CD4-positive, alpha-beta T cell (primary cell): ENCODE measurements around the gene TMEM176A. TPM values are rescaled to one million over a fixed set of nuclear protein-coding genes. Genes with fewer than 3 reads are reported as not detected.

Experiments
- ATAC-seq: fragments of 200-7000 bp; cut with Tn5 transposase; one replicate; pipeline ENCODE4 v1.10.0; 2022; ENCODE audit warnings: mild to moderate bottlenecking; ENCODE audit not compliant: poor library complexity
- CTCF ChIA-PET: fragments of 350-600 bp; sonication (Branson Sonifier 250); formaldehyde crosslinking; loops from one replicate; lab custom pipeline; 2021; ENCODE audit warnings: antibody characterized with exemption, inconsistent platforms; lab: Charles Lee
- POLR2A ChIA-PET: fragments of 350-600 bp; sonication (Branson Sonifier 250); formaldehyde crosslinking; loops from one replicate; lab custom pipeline; 2021; ENCODE audit warnings: antibody characterized with exemption, inconsistent platforms; lab: Charles Lee
- DNase-seq, 14 experiments: peaks; one replicate each; pipeline ENCODE4 v3.0.0-alpha.2; 2013 to 2020; ENCODE audit warnings: mixed read lengths in 2 of 14
- H3K27ac ChIP-seq, 2 donors: one replicate each; pipeline versions ENCODE4 v1.5.1 to v1.7.0; 2013; ENCODE audit warnings: low read length in 2 of 2, low read depth in 1 of 2, mild to moderate bottlenecking in 1 of 2
- H3K27me3 ChIP-seq, 2 experiments: 1 replicate in 1 of 2; 2 replicates in 1 of 2; pipeline versions ENCODE4 v1.6.1 to v1.7.0; 2013; ENCODE audit warnings: low read length in 2 of 2, control low read depth in 1 of 2, mild to moderate bottlenecking in 1 of 2, moderate library complexity in 1 of 2; ENCODE audit not compliant: insufficient read depth in 2 of 2, control insufficient read depth in 1 of 2
- H3K36me3 ChIP-seq: one replicate; pipeline ENCODE4 v1.6.1; 2013; ENCODE audit warnings: low read length, control low read depth; ENCODE audit not compliant: insufficient read depth
- H3K4me1 ChIP-seq: one replicate; pipeline ENCODE4 v1.6.1; 2013; ENCODE audit warnings: low read length, control low read depth; ENCODE audit not compliant: insufficient read depth
- H3K4me3 ChIP-seq: one replicate; pipeline ENCODE4 v1.5.1; 2013; ENCODE audit warnings: mild to moderate bottlenecking, low read length, moderate library complexity
- H3K9me3 ChIP-seq, 2 experiments: 1 replicate in 1 of 2; 2 replicates in 1 of 2; pipeline versions ENCODE4 v1.6.1 to v1.7.0; 2013; ENCODE audit warnings: low read length in 2 of 2, mild to moderate bottlenecking in 2 of 2, control low read depth in 1 of 2, moderate library complexity in 1 of 2; ENCODE audit not compliant: control insufficient read depth in 1 of 2, insufficient read depth in 1 of 2
- H3K27ac Mint-ChIP-seq: one replicate; pipeline ENCODE4 v1.8.0; 2020; ENCODE audit warnings: mixed read lengths
- H3K27me3 Mint-ChIP-seq: one replicate; pipeline ENCODE4 v1.8.0; 2021; ENCODE audit warnings: mixed read lengths
- H3K36me3 Mint-ChIP-seq: one replicate; pipeline ENCODE4 v1.8.0; 2021; ENCODE audit warnings: low read depth, mixed read lengths
- H3K4me1 Mint-ChIP-seq: one replicate; pipeline ENCODE4 v1.8.0; 2021; ENCODE audit warnings: low read depth, mixed read lengths
- H3K4me3 Mint-ChIP-seq: one replicate; pipeline ENCODE4 v1.8.0; 2020; ENCODE audit warnings: mild to moderate bottlenecking, mixed read lengths
- H3K9me3 Mint-ChIP-seq: one replicate; pipeline ENCODE4 v1.8.0; 2020; ENCODE audit warnings: mixed read lengths
- intact Hi-C, 2 experiments: fragments of 100-400 bp; cut with DNase I in 1 of 2; cut with micrococcal nuclease in 1 of 2; formaldehyde crosslinking; loops; one replicate each; pipeline versions ENCODE4 v1.15.1 to v1.9.0; 2023 to 2025; cut with DNase I, micrococcal nuclease
- total RNA-seq, 174 experiments: library from RNA in 2 of 174; stranded (reverse) in 2 of 174; gene quantifications; one replicate each; pipeline ENCODE4 v1.2.3 and lab custom pipeline; 2021 to 2026
- TF ChIP-seq, protein P1 (sequence below): fragments of 200-600 bp; IDR thresholded peaks from one replicate; pipeline ENCODE4 v1.8.0; 2022; ENCODE audit warnings: antibody characterized with exemption, mild to moderate bottlenecking

Gene TMEM176A
- total RNA-seq, 2 experiments from 2014 or later: not detected

- ATAC-seq: no peak
- POLR2A ChIA-PET: no interaction called here
- peaks cover 38% of the 10 kb centered on the region for H3K27me3 Mint-ChIP-seq
Measured at GRCh38 chr7:150835019-150835418, 34.5 kb downstream of the TMEM176A start.

GRCh38 chr7:150835702-150836280 lies 35.2 kb downstream of the TMEM176A start:
- H3K9me3 ChIP-seq: no peaks in the 10 kb centered on the region
- H3K27ac Mint-ChIP-seq: no peak overlapping the region
- H3K4me1 Mint-ChIP-seq: no peaks in the 10 kb centered on the region
- no peak overlapping the region for H3K27ac ChIP-seq
- H3K36me3 Mint-ChIP-seq: no peaks in the 10 kb centered on the region
- peaks cover 31% of the 10 kb centered on the region for H3K27me3 Mint-ChIP-seq
- no peak overlapping the region for H3K4me3 ChIP-seq
- TF ChIP-seq, protein P1, sequence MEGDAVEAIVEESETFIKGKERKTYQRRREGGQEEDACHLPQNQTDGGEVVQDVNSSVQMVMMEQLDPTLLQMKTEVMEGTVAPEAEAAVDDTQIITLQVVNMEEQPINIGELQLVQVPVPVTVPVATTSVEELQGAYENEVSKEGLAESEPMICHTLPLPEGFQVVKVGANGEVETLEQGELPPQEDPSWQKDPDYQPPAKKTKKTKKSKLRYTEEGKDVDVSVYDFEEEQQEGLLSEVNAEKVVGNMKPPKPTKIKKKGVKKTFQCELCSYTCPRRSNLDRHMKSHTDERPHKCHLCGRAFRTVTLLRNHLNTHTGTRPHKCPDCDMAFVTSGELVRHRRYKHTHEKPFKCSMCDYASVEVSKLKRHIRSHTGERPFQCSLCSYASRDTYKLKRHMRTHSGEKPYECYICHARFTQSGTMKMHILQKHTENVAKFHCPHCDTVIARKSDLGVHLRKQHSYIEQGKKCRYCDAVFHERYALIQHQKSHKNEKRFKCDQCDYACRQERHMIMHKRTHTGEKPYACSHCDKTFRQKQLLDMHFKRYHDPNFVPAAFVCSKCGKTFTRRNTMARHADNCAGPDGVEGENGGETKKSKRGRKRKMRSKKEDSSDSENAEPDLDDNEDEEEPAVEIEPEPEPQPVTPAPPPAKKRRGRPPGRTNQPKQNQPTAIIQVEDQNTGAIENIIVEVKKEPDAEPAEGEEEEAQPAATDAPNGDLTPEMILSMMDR: no peak
- peaks cover 11 to 13% of the 10 kb centered on the region in 2 experiments for H3K27me3 ChIP-seq
- ChIA-PET POLR2A (no interaction called here), CTCF (no interaction called here)
- no peaks in the 10 kb centered on the region for H3K9me3 Mint-ChIP-seq
- intact Hi-C loops: no loop called here
- H3K4me1 ChIP-seq: no peaks in the 10 kb centered on the region
- no peaks in the 10 kb centered on the region for H3K36me3 ChIP-seq
- H3K4me3 Mint-ChIP-seq: no peak overlapping the region
- ATAC-seq (no peak), DNase-seq (no peak)

More at GRCh38 chr7:150835019-150835418, 34.5 kb downstream of the TMEM176A start:
- Histone ChIP-seq H3K27me3 (peaks cover 12 to 13% of the 10 kb centered on the region in 2 experiments), H3K4me3 (no peak overlapping the region), H3K9me3 (no peaks in the 10 kb centered on the region), H3K4me1 (no peaks in the 10 kb centered on the region), H3K27ac (no peak overlapping the region), H3K36me3 (no peaks in the 10 kb centered on the region)
- H3K4me3 Mint-ChIP-seq: no peak overlapping the region
- DNase-seq: no peak
- no peaks in the 10 kb centered on the region for H3K36me3 Mint-ChIP-seq
- no peaks in the 10 kb centered on the region for H3K4me1 Mint-ChIP-seq
- TF ChIP-seq, protein P1: no peak
- CTCF ChIA-PET: no interaction called here
- no peaks in the 10 kb centered on the region for H3K9me3 Mint-ChIP-seq
- intact Hi-C loops: no loop called here
- no peak overlapping the region for H3K27ac Mint-ChIP-seq

DNA sequence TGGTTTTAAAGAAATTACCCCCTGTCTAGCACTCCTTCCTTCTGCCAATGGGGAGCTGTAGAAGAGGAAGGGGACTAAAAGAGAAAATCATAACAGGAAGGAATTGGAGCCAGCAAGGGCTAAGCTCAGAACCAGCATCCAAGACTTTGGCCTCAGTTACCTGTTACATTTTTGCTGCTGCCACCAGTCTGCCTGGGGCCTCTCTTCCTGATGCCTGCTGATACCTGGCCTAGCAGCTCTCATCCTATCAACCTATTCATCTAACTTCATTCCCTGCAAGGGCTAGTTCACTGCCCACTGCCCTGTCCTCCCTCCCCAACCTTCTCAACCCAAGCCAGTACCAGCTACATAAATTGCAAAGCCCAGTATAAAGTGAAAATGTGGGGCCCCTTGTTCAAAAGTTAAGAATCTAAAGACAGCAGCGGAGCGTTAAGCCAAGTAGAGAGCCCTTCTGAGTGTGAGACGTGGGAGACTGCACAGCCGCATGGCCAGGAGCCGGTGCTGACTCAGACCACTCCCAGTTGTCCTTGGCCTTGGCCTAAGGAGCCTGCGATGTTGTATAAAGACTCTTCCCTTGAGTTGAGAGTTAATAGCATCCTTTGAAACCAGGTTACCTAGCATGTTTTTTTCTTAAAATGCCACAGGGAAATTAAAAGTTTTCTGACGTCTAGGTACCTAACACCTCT lies 38.5 kb downstream of the TMEM176A start:
- no peak overlapping the region for H3K27ac Mint-ChIP-seq

More for the DNA sequence above, 38.5 kb downstream of the TMEM176A start:
- H3K27ac ChIP-seq: no peak overlapping the region
- TF ChIP-seq, protein P1: no peak
- no peaks in the 10 kb centered on the region for H3K4me1 ChIP-seq
- H3K36me3 ChIP-seq: no peaks in the 10 kb centered on the region
- Mint-ChIP-seq H3K4me3 (no peak overlapping the region), H3K36me3 (no peaks in the 10 kb centered on the region), H3K27me3 (peaks cover 7% of the 10 kb centered on the region), H3K4me1 (no peaks in the 10 kb centered on the region), H3K9me3 (no peaks in the 10 kb centered on the region)
- ChIA-PET POLR2A (no interaction called here), CTCF (no interaction called here)
- no peaks in the 10 kb centered on the region for H3K9me3 ChIP-seq
- no peak for ATAC-seq
- DNase-seq: no peak
- H3K4me3 ChIP-seq: no peak overlapping the region
- intact Hi-C loops: no loop called here
- peaks cover 0 to 1% of the 10 kb centered on the region in 2 experiments for H3K27me3 ChIP-seq
